CD14-positive monocyte (primary cell): ENCODE measurements around the gene NAA10. TPM values are rescaled to one million over a fixed set of nuclear protein-coding genes. Genes with fewer than 3 reads are reported as not detected.

Experiments used
- DNase-seq, 3 donors: peaks; one replicate each; pipeline ENCODE4 v3.0.0-alpha.2; 2011 to 2022
- H2AFZ ChIP-seq: 2 replicates; pipeline ENCODE4 v1.6.0; 2012; ENCODE audit warnings: mild to moderate bottlenecking, low read depth, low read length, inconsistent platforms; ENCODE audit not compliant: insufficient read depth, poor library complexity, severe bottlenecking
- H3K27ac ChIP-seq, 2 donors: 1 replicate in 1 of 2; 2 replicates in 1 of 2; pipeline ENCODE4 v1.5.1; 2012 to 2013; ENCODE audit warnings: low read length in 2 of 2, control low read depth in 1 of 2, inconsistent platforms in 1 of 2, low read depth in 1 of 2, mild to moderate bottlenecking in 1 of 2
- H3K27me3 ChIP-seq, 2 donors: one replicate each; pipeline versions ENCODE4 v1.6.0 to v1.6.1; 2011 to 2013; ENCODE audit warnings: low read length in 2 of 2; ENCODE audit not compliant: control insufficient read depth in 2 of 2, insufficient read depth in 2 of 2
- H3K36me3 ChIP-seq, 2 donors: replicated peaks in 1 of 2; 1 replicate in 1 of 2; 2 replicates in 1 of 2; pipeline versions ENCODE4 v1.5.1 to v1.6.1; 2012 to 2013; ENCODE audit warnings: low read length in 2 of 2, control low read depth in 1 of 2, inconsistent platforms in 1 of 2, mild to moderate bottlenecking in 1 of 2; ENCODE audit not compliant: insufficient read depth in 2 of 2, control insufficient read depth in 1 of 2
- H3K4me1 ChIP-seq, 2 donors: 1 replicate in 1 of 2; 2 replicates in 1 of 2; pipeline versions ENCODE4 v1.5.1 to v1.6.1; 2012 to 2013; ENCODE audit warnings: low read length in 2 of 2, control low read depth in 1 of 2, inconsistent platforms in 1 of 2, mild to moderate bottlenecking in 1 of 2, moderate library complexity in 1 of 2; ENCODE audit not compliant: insufficient read depth in 2 of 2, control insufficient read depth in 1 of 2
- H3K4me2 ChIP-seq: replicated peaks from 2 replicates; pipeline ENCODE3; 2012; ENCODE audit warnings: low read length, moderate library complexity, mild to moderate bottlenecking; ENCODE audit not compliant: poor library complexity, severe bottlenecking; ENCODE audit errors: extremely low read depth
- H3K4me3 ChIP-seq, 3 experiments: fragments of 200-600 bp in 1 of 3; sonication (generic) in 1 of 3; replicated peaks in 1 of 3; 1 replicate in 2 of 3; 2 replicates in 1 of 3; pipeline ENCODE4 v1.5.1; 2011 to 2013; ENCODE audit warnings: low read length in 3 of 3, mild to moderate bottlenecking in 3 of 3, control low read depth in 2 of 3, low read depth in 2 of 3, inconsistent platforms in 1 of 3, moderate library complexity in 1 of 3
- H3K79me2 ChIP-seq: 2 replicates; pipeline ENCODE4 v1.6.0; 2012; ENCODE audit warnings: mild to moderate bottlenecking, control low read depth, inconsistent platforms, low read length, moderate library complexity; ENCODE audit not compliant: insufficient read depth
- H3K9ac ChIP-seq: 2 replicates; pipeline ENCODE4 v1.6.0; 2017; ENCODE audit warnings: low read length, mild to moderate bottlenecking; ENCODE audit not compliant: insufficient read depth, poor library complexity, severe bottlenecking
- H3K9me3 ChIP-seq, 2 donors: replicated peaks in 1 of 2; 1 replicate in 1 of 2; 2 replicates in 1 of 2; pipeline versions ENCODE4 v1.5.1 to v1.6.1; 2012 to 2013; ENCODE audit warnings: low read length in 2 of 2, control low read depth in 1 of 2; ENCODE audit not compliant: control insufficient read depth in 1 of 2, insufficient read depth in 1 of 2
- H4K20me1 ChIP-seq: 2 replicates; pipeline ENCODE4 v1.6.0; 2012; ENCODE audit warnings: mild to moderate bottlenecking, low read length, control low read depth, moderate library complexity; ENCODE audit not compliant: insufficient read depth
- H3K27ac Mint-ChIP-seq, 7 donors: one replicate each; pipeline ENCODE4 v1.8.0; 2020; ENCODE audit warnings: mild to moderate bottlenecking in 7 of 7, mixed read lengths in 7 of 7, moderate library complexity in 6 of 7, inconsistent platforms in 2 of 7
- H3K27me3 Mint-ChIP-seq, 3 donors: one replicate each; pipeline ENCODE4 v1.8.0; 2021 to 2022; ENCODE audit warnings: low read depth in 3 of 3, mild to moderate bottlenecking in 3 of 3, mixed read lengths in 3 of 3, moderate library complexity in 3 of 3, inconsistent platforms in 1 of 3
- H3K36me3 Mint-ChIP-seq, 2 donors: one replicate each; pipeline ENCODE4 v1.8.0; 2020; ENCODE audit warnings: mixed read lengths in 2 of 2, inconsistent platforms in 1 of 2, mild to moderate bottlenecking in 1 of 2
- H3K4me1 Mint-ChIP-seq: one replicate; pipeline ENCODE4 v1.8.0; 2020; ENCODE audit warnings: mild to moderate bottlenecking, mixed read lengths
- H3K4me3 Mint-ChIP-seq, 2 donors: one replicate each; pipeline ENCODE4 v1.8.0; 2020; ENCODE audit warnings: mild to moderate bottlenecking in 2 of 2, mixed read lengths in 2 of 2, moderate library complexity in 1 of 2
- H3K9me3 Mint-ChIP-seq, 7 donors: one replicate each; pipeline ENCODE4 v1.8.0; 2020 to 2022; ENCODE audit warnings: mixed read lengths in 7 of 7, mild to moderate bottlenecking in 6 of 7, moderate library complexity in 6 of 7, inconsistent platforms in 2 of 7
- CTCF ChIP-seq: fragments of 200-600 bp; IDR thresholded peaks from one replicate; pipeline ENCODE4 v1.8.0; 2022; ENCODE audit warnings: antibody characterized with exemption, mild to moderate bottlenecking
- WGBS: methylation state at CpG from one replicate; pipeline ENCODE4 v1.1.5; 2013; ENCODE audit warnings: missing lambda C conversion rate; ENCODE audit not compliant: insufficient coverage; 5-methylcytosine and 5-hydroxymethylcytosine counted together
- intact Hi-C, 2 donors: fragments of 100-400 bp; cut with micrococcal nuclease; formaldehyde crosslinking; loops; one replicate each; pipeline versions ENCODE4 v1.15.0 to v1.15.1; 2023
- polyA plus RNA-seq, 3 donors: library from polyadenylated mRNA; depleted of rRNA in 1 of 3; unstranded in 2 of 3; stranded (reverse) in 1 of 3; fragments of 300-500 nt in 2 of 3; fragments of >200 nt in 1 of 3; fragmentation: Illumina TruSeq in 2 of 3; gene quantifications; 1 replicate in 2 of 3; 2 replicates in 1 of 3; pipeline ENCODE4 v1.2.3, GENCODE V29; 2012 to 2021

Gene NAA10
- polyA plus RNA-seq, 3 donors: 46.7 to 109 (median 47.9) TPM

- peak overlapping the region; percentile 77 to 96 (median 90) for H3K27ac Mint-ChIP-seq
- H3K9ac ChIP-seq: peak overlapping the region; percentile 38
- H3K4me1 Mint-ChIP-seq: peaks cover 35% of the 10 kb centered on the region
- H3K27me3 Mint-ChIP-seq: peaks cover 0 to 42% (median 0%) of the 10 kb centered on the region in 3 donors
- no peak for DNase-seq
- H3K36me3 Mint-ChIP-seq: peaks cover 20 to 48% of the 10 kb centered on the region in 2 donors
- H2AFZ ChIP-seq: no peak overlapping the region
- peak overlapping the region in 1 of 3 experiments; percentile 100 for H3K4me3 ChIP-seq
- H4K20me1 ChIP-seq: peaks cover 79% of the 10 kb centered on the region
- H3K4me1 ChIP-seq: peaks cover 38 to 44% of the 10 kb centered on the region in 2 donors
- H3K27ac ChIP-seq: peak overlapping the region; percentile 71 to 78
- intact Hi-C loops: no loop called here
- H3K9me3 Mint-ChIP-seq: peaks cover 0 to 19% (median 8%) of the 10 kb centered on the region in 7 donors
- TF ChIP-seq CTCF: no peak
- H3K9me3 ChIP-seq: no peaks in the 10 kb centered on the region
- H3K4me3 Mint-ChIP-seq: peak overlapping the region; percentile 85 to 99
- peaks cover 88% of the 10 kb centered on the region for H3K79me2 ChIP-seq
- 64% methylated on average over 4 of the region's 14 CpGs for WGBS
- peaks cover 26 to 35% of the 10 kb centered on the region in 2 donors for H3K36me3 ChIP-seq
- H3K4me2 ChIP-seq: peak overlapping the region; percentile 87
- H3K27me3 ChIP-seq: no peaks in the 10 kb centered on the region
Observed at GRCh38 chrX:153966841-153967535, 32.2 kb upstream of the NAA10 start.

GRCh38 chrX:153966283-153966688 is 31.4 kb upstream of the NAA10 start:
- Mint-ChIP-seq H3K27me3 (peaks cover 0 to 40% (median 0%) of the 10 kb centered on the region in 3 donors), H3K4me1 (peaks cover 35% of the 10 kb centered on the region), H3K36me3 (peaks cover 21 to 55% of the 10 kb centered on the region in 2 donors), H3K27ac (peak overlapping the region in 5 of 7 donors; percentile 28 to 94 (median 54)), H3K4me3 (no peak overlapping the region), H3K9me3 (peaks cover 0 to 15% (median 5%) of the 10 kb centered on the region in 7 donors)
- no peak for TF ChIP-seq CTCF
- H3K79me2 ChIP-seq: peaks cover 95% of the 10 kb centered on the region
- no peak overlapping the region for H3K27ac ChIP-seq
- H3K4me1 ChIP-seq: peaks cover 38 to 44% of the 10 kb centered on the region in 2 donors
- no peak overlapping the region for H3K4me3 ChIP-seq
- no peak for DNase-seq
- H3K9me3 ChIP-seq: no peaks in the 10 kb centered on the region
- H4K20me1 ChIP-seq: peaks cover 86% of the 10 kb centered on the region
- H3K4me2 ChIP-seq: peak overlapping the region; percentile 1
- H3K9ac ChIP-seq: no peak overlapping the region
- WGBS: 65% methylated on average over 4 of the region's 15 CpGs
- peaks cover 33 to 42% of the 10 kb centered on the region in 2 donors for H3K36me3 ChIP-seq
- H3K27me3 ChIP-seq: no peaks in the 10 kb centered on the region
- intact Hi-C loops: no loop called here
- H2AFZ ChIP-seq: no peak overlapping the region
